Activated CD8-positive, alpha-beta T cell treated with anti-CD3 and anti-CD28 coated beads for 36 hours (primary cell): ENCODE measurements around the gene MTURN. TPM values are rescaled to one million over a fixed set of nuclear protein-coding genes. Genes with fewer than 3 reads are reported as not detected.

Experiments used
- ATAC-seq: fragments of 200-7000 bp; cut with Tn5 transposase; one replicate; pipeline ENCODE4 v1.10.0; 2021; ENCODE audit warnings: mild to moderate bottlenecking, moderate library complexity
- CTCF ChIA-PET: fragments of 350-600 bp; sonication (Branson Sonifier 250); formaldehyde crosslinking; loops from one replicate; lab custom pipeline; 2021; ENCODE audit warnings: antibody characterized with exemption; lab: Charles Lee
- POLR2A ChIA-PET: fragments of 350-600 bp; sonication (Branson Sonifier 250); formaldehyde crosslinking; loops from one replicate; lab custom pipeline; 2021; ENCODE audit warnings: antibody characterized with exemption; lab: Charles Lee
- DNase-seq: peaks from one replicate; pipeline ENCODE4 v3.0.0-alpha.2; 2020
- H3K27ac Mint-ChIP-seq: one replicate; pipeline ENCODE4 v1.8.0; 2021; ENCODE audit warnings: mild to moderate bottlenecking, mixed read lengths
- H3K27me3 Mint-ChIP-seq: one replicate; pipeline ENCODE4 v1.8.0; 2021; ENCODE audit warnings: mixed read lengths
- H3K36me3 Mint-ChIP-seq: one replicate; pipeline ENCODE4 v1.8.0; 2021; ENCODE audit warnings: low read depth, mixed read lengths
- H3K4me1 Mint-ChIP-seq: one replicate; pipeline ENCODE4 v1.8.0; 2021; ENCODE audit warnings: low read depth, mixed read lengths
- H3K4me3 Mint-ChIP-seq: one replicate; pipeline ENCODE4 v1.8.0; 2021; ENCODE audit warnings: mild to moderate bottlenecking, moderate library complexity, mixed read lengths
- H3K9me3 Mint-ChIP-seq: one replicate; pipeline ENCODE4 v1.8.0; 2021; ENCODE audit warnings: mixed read lengths
- CTCF ChIP-seq: fragments of 200-600 bp; IDR thresholded peaks from one replicate; pipeline ENCODE4 v1.8.0; 2022; ENCODE audit warnings: antibody characterized with exemption, mild to moderate bottlenecking
- intact Hi-C: fragments of 100-400 bp; cut with micrococcal nuclease; formaldehyde crosslinking; loops from one replicate; pipeline ENCODE4 v1.10.0; 2022
- total RNA-seq, 2 experiments: library from RNA; stranded (reverse); gene quantifications; one replicate each; pipeline ENCODE4 v1.2.3, GENCODE V29; 2021

MTURN gene
- total RNA-seq = 1 to 10 TPM; 3.2 to 3.3 TPM

GRCh38 chr7:30134611-30135300 is at the start of gene MTURN:
MTURN (plus strand) TSS chr7:30134986; CDS start chr7:30135137, 151 bp downstream.
- Mint-ChIP-seq H3K36me3 (no peaks in the 10 kb centered on the region), H3K4me3 (peak within 1 kb of the TSS; percentile 86), H3K27ac (peak within 1 kb of the TSS; percentile 83), H3K4me1 (peaks cover 6% of the 10 kb centered on the region), H3K27me3 (peaks cover 10% of the 10 kb centered on the region), H3K9me3 (no peaks in the 10 kb centered on the region)
- ChIA-PET POLR2A (interaction anchor here (0.6 to 2.7 kb wide), 6 partner anchors 11 to 344 kb away, joined by 3 to 8 read pairs (median 4); partner anchors contain the start of genes NOD1 and PLEKHA8), CTCF (interaction anchor here (0.7 to 1.4 kb wide), 4 partner anchors 12 to 219 kb away, joined by 3 to 7 read pairs (median 4); no protein-coding TSS in a partner anchor)
- ATAC-seq (peak; percentile 79), DNase-seq (peak; percentile 87)
- intact Hi-C loops = no loop called here
- TF ChIP-seq CTCF = no peak

GRCh38 chr7:30086529-30086928 is 48.3 kb upstream of the MTURN start:
- intact Hi-C loops = no loop called here
- POLR2A ChIA-PET = no interaction called here
- CTCF ChIA-PET = no interaction called here
- Mint-ChIP-seq H3K4me3 (no peak overlapping the region), H3K27me3 (no peaks in the 10 kb centered on the region), H3K9me3 (no peaks in the 10 kb centered on the region), H3K27ac (no peak overlapping the region), H3K36me3 (no peaks in the 10 kb centered on the region), H3K4me1 (no peaks in the 10 kb centered on the region)
- no peak for ATAC-seq
- DNase-seq = no peak
- TF ChIP-seq CTCF = no peak

GRCh38 chr7:30087371-30087770 is 47.4 kb upstream of the MTURN start:
- Mint-ChIP-seq H3K4me1 (no peaks in the 10 kb centered on the region), H3K27me3 (no peaks in the 10 kb centered on the region), H3K36me3 (no peaks in the 10 kb centered on the region), H3K4me3 (no peak overlapping the region), H3K9me3 (no peaks in the 10 kb centered on the region), H3K27ac (no peak overlapping the region)
- ChIA-PET POLR2A (no interaction called here), CTCF (no interaction called here)
- no peak for TF ChIP-seq CTCF
- intact Hi-C loops = no loop called here
- ATAC-seq (no peak), DNase-seq (no peak)

GRCh38 chr7:30088362-30088761 is 46.4 kb upstream of the MTURN start:
- Mint-ChIP-seq H3K27ac (no peak overlapping the region), H3K27me3 (no peaks in the 10 kb centered on the region), H3K36me3 (no peaks in the 10 kb centered on the region), H3K4me1 (no peaks in the 10 kb centered on the region), H3K9me3 (no peaks in the 10 kb centered on the region), H3K4me3 (no peak overlapping the region)
- intact Hi-C loops = no loop called here
- TF ChIP-seq CTCF = no peak
- POLR2A ChIA-PET = no interaction called here
- DNase-seq (no peak), ATAC-seq (no peak)
- CTCF ChIA-PET = no interaction called here

GRCh38 chr7:30090111-30090510 is 44.7 kb upstream of the MTURN start:
- no peaks in the 10 kb centered on the region for H3K27me3 Mint-ChIP-seq
- H3K9me3 Mint-ChIP-seq = no peaks in the 10 kb centered on the region
- CTCF ChIA-PET = no interaction called here
- no peak for TF ChIP-seq CTCF
- no peak overlapping the region for H3K4me3 Mint-ChIP-seq
- DNase-seq = no peak
- no peaks in the 10 kb centered on the region for H3K4me1 Mint-ChIP-seq
- no peak for ATAC-seq
- POLR2A ChIA-PET = no interaction called here
- H3K27ac Mint-ChIP-seq = no peak overlapping the region
- no peaks in the 10 kb centered on the region for H3K36me3 Mint-ChIP-seq
- intact Hi-C loops = no loop called here
